Activated CD8-positive, alpha-beta T cell treated with anti-CD3 and anti-CD28 coated beads for 36 hours (primary cell): ENCODE results near the gene PDE4B. TPM values are rescaled to one million over a fixed set of nuclear protein-coding genes. Genes with fewer than 3 reads are reported as not detected.

ENCODE experiments used
- ATAC-seq: fragments of 200-7000 bp; cut with Tn5 transposase; one replicate; pipeline ENCODE4 v1.10.0; 2021; ENCODE audit warnings: mild to moderate bottlenecking, moderate library complexity
- CTCF ChIA-PET: fragments of 350-600 bp; sonication (Branson Sonifier 250); formaldehyde crosslinking; loops from one replicate; lab custom pipeline; 2021; ENCODE audit warnings: antibody characterized with exemption; lab: Charles Lee
- POLR2A ChIA-PET: fragments of 350-600 bp; sonication (Branson Sonifier 250); formaldehyde crosslinking; loops from one replicate; lab custom pipeline; 2021; ENCODE audit warnings: antibody characterized with exemption; lab: Charles Lee
- DNase-seq: peaks from one replicate; pipeline ENCODE4 v3.0.0-alpha.2; 2020
- H3K27ac Mint-ChIP-seq: one replicate; pipeline ENCODE4 v1.8.0; 2021; ENCODE audit warnings: mild to moderate bottlenecking, mixed read lengths
- H3K27me3 Mint-ChIP-seq: one replicate; pipeline ENCODE4 v1.8.0; 2021; ENCODE audit warnings: mixed read lengths
- H3K36me3 Mint-ChIP-seq: one replicate; pipeline ENCODE4 v1.8.0; 2021; ENCODE audit warnings: low read depth, mixed read lengths
- H3K4me1 Mint-ChIP-seq: one replicate; pipeline ENCODE4 v1.8.0; 2021; ENCODE audit warnings: low read depth, mixed read lengths
- H3K4me3 Mint-ChIP-seq: one replicate; pipeline ENCODE4 v1.8.0; 2021; ENCODE audit warnings: mild to moderate bottlenecking, moderate library complexity, mixed read lengths
- H3K9me3 Mint-ChIP-seq: one replicate; pipeline ENCODE4 v1.8.0; 2021; ENCODE audit warnings: mixed read lengths
- intact Hi-C: fragments of 100-400 bp; cut with micrococcal nuclease; formaldehyde crosslinking; loops from one replicate; pipeline ENCODE4 v1.10.0; 2022
- total RNA-seq, 2 experiments: library from RNA; stranded (reverse); gene quantifications; one replicate each; pipeline ENCODE4 v1.2.3, GENCODE V29; 2021
- TF ChIP-seq, protein P1 (sequence below): fragments of 200-600 bp; IDR thresholded peaks from one replicate; pipeline ENCODE4 v1.8.0; 2022; ENCODE audit warnings: antibody characterized with exemption, mild to moderate bottlenecking

PDE4B gene
- total RNA-seq, 2 experiments from 2014 or later, result 32.4 to 33.1 TPM

DNA sequence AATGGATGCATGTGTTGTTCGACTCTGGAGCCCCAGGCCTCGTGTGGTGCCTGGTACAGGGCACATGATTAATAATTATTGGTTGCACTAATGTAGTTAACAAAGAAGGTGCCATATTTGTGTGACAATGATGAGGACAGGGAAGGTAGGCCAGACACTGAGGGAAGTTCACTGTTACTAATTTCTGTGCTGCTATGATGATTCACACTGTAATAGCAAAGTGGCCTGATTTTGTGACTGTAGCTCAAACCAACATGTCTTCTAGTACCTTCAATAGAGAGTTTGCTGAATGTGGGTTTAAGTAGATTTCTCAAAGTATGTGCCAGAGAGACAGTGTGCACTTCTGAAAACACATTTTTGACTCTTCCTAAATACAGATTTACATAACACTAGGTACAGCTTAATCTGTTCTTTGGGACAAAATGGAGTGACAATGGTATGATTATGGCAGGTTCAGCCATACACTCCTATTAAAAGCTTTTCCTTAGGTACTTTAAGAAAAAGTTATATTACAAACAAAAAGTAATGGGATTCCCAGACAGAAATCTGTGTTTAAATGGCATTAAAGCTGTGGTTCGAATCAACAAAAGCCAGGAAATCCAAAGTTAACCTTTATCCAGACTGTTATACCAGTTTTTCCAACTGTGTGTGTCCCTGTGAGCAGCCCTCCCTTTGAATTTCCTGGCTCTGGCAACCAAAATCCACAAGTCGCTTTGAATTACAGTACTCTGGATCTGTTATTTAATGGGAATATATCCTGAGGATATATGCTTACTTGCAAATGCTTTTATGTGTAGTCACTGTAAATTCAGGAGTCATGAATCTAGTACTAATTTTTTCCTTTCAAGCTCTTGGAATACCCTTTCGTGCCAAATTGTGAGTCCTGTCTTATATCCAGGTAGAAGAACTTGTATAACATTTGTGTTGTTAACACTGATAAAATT lies 464.2 kb downstream of the PDE4B start:
- Mint-ChIP-seq H3K4me1 (peaks cover 66% of the 10 kb centered on the region), H3K27ac (peak overlapping the region; percentile 44), H3K9me3 (no peaks in the 10 kb centered on the region), H3K27me3 (no peaks in the 10 kb centered on the region), H3K4me3 (no peak overlapping the region), H3K36me3 (no peaks in the 10 kb centered on the region)
- ATAC-seq (peak; percentile 57), DNase-seq (no peak)
- intact Hi-C loops, result no loop called here
- TF ChIP-seq, protein P1, sequence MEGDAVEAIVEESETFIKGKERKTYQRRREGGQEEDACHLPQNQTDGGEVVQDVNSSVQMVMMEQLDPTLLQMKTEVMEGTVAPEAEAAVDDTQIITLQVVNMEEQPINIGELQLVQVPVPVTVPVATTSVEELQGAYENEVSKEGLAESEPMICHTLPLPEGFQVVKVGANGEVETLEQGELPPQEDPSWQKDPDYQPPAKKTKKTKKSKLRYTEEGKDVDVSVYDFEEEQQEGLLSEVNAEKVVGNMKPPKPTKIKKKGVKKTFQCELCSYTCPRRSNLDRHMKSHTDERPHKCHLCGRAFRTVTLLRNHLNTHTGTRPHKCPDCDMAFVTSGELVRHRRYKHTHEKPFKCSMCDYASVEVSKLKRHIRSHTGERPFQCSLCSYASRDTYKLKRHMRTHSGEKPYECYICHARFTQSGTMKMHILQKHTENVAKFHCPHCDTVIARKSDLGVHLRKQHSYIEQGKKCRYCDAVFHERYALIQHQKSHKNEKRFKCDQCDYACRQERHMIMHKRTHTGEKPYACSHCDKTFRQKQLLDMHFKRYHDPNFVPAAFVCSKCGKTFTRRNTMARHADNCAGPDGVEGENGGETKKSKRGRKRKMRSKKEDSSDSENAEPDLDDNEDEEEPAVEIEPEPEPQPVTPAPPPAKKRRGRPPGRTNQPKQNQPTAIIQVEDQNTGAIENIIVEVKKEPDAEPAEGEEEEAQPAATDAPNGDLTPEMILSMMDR, result no peak
- ChIA-PET POLR2A (interaction anchor here (0.8 to 3.1 kb wide), 9 partner anchors 9 to 189 kb away, joined by 3 to 16 read pairs (median 3); no protein-coding TSS in a partner anchor), CTCF (interaction anchor here (0.6 to 22.3 kb wide), 21 partner anchors 12 to 248 kb away, joined by 3 to 512 read pairs (median 4); no protein-coding TSS in a partner anchor)

DNA sequence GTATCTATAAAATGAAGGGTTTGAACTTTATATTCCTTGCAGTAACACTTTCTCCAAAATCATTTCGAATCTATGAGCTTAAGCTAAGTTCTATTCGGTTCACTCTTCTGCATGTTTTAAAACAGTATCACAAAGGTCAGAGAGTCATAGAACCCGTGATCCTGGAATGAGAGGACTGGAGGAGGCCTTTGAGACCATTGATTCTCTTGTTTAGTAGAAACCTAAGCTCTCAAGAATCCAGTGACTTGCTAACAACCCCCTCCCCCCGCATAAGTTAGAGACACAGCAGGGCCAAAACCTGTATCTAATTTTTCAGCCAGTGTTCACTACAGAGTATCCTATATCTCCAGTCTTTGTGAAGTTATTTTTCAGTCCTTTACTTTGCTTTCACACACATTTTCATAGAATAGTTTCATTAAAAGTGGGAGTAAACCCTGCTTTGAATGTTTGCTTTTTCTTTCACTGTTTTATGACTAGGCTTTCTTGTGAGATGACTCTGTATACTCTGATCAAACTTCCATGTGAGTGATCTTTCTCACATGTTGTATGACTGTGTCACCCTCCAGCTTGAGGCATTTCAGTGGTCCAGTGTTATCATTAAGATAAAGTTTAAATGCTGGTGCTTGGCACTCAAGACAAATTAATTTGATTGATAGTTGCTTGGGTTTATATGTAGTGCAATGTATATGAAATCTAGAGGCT lies 465.9 kb downstream of the PDE4B start:
- CTCF ChIA-PET, result interaction anchor here (0.6 to 22.3 kb wide), 13 partner anchors 8 to 247 kb away, joined by 3 to 512 read pairs (median 6); no protein-coding TSS in a partner anchor
- intact Hi-C loops, result no loop called here
- TF ChIP-seq, protein P1, result no peak
- H3K4me1 Mint-ChIP-seq, result peaks cover 77% of the 10 kb centered on the region
- no peaks in the 10 kb centered on the region for H3K9me3 Mint-ChIP-seq
- H3K4me3 Mint-ChIP-seq, result no peak overlapping the region
- DNase-seq (no peak), ATAC-seq (peak; percentile 85)
- POLR2A ChIA-PET, result interaction anchor here (1.0 to 1.8 kb wide), 7 partner anchors 11 to 188 kb away, joined by 3 to 9 read pairs (median 4); no protein-coding TSS in a partner anchor
- H3K27ac Mint-ChIP-seq, result peak overlapping the region; percentile 4
- H3K27me3 Mint-ChIP-seq, result no peaks in the 10 kb centered on the region
- no peaks in the 10 kb centered on the region for H3K36me3 Mint-ChIP-seq

DNA sequence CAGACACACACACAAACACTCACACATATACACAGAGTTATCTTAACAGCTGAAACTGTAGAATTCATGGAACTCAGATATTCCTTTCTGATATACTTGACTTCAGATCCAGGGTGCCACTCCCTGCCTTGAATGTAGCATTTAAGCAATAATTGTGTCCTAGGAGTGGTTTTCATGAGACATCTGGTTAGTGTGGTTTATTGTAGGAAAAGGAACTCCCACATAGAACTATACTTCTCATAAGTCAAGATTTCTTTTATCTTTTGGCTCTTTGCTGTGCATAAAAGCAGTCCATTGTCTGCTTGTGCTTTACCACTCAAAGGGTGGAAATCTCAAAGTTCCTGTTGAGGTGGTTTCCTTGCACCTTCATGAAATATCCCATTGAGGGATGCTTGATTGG lies 468.7 kb downstream of the PDE4B start:
- ATAC-seq, result no peak
- H3K4me3 Mint-ChIP-seq, result no peak overlapping the region
- no peak for DNase-seq
- intact Hi-C loops, result no loop called here
- H3K4me1 Mint-ChIP-seq, result peaks cover 71% of the 10 kb centered on the region
- no peaks in the 10 kb centered on the region for H3K9me3 Mint-ChIP-seq
- H3K27ac Mint-ChIP-seq, result no peak overlapping the region
- TF ChIP-seq, protein P1, result no peak
- ChIA-PET POLR2A (interaction anchor here (1.0 to 2.3 kb wide), 2 partner anchors 14 to 89 kb away, joined by 3 to 10 read pairs; no protein-coding TSS in a partner anchor), CTCF (interaction anchor here (0.9 to 1.9 kb wide), 5 partner anchors 14 to 185 kb away, joined by 3 to 15 read pairs (median 6); no protein-coding TSS in a partner anchor)
- no peaks in the 10 kb centered on the region for H3K36me3 Mint-ChIP-seq
- H3K27me3 Mint-ChIP-seq, result no peaks in the 10 kb centered on the region

DNA sequence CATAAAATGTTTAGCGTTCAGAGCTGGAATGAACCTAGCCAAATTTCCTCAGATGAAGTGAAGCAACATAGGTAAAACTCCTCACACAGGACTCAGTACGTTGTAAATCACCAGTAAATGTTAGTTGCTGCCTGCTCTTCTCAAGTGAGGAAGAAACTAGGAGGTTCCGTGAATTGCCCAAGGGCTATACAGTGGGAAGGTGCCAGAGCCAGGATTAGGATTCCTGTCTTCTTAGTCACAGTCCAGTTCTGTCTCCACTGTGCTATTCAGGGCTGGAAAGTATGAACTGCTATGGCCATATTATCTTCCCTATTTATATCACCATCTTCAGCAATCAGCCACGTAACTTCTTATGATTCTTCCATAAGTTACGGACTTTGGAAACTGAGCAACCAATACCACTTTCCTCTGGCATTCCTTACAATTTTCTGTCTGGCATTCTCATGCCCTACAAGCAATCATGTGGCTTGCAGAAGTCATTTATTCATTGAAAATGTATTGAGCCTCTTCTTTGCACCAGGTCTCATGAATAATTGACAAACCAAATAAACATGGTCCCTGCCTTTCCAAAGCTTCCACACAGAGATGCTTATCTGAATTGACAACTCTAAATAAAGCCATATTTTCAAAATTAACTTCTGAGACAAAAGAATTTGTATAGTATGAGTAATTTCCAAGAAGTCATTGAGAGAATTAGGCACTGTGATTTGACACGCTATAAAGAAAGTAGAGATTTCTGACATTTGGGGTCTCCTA lies 469.7 kb downstream of the PDE4B start:
- no peak overlapping the region for H3K27ac Mint-ChIP-seq
- H3K9me3 Mint-ChIP-seq, result no peaks in the 10 kb centered on the region
- TF ChIP-seq, protein P1, result no peak
- ATAC-seq (no peak), DNase-seq (no peak)
- intact Hi-C loops, result no loop called here
- ChIA-PET POLR2A (interaction anchor here (1.2 to 2.3 kb wide), 2 partner anchors 13 to 40 kb away, joined by 3 to 10 read pairs; no protein-coding TSS in a partner anchor), CTCF (interaction anchor here (1.4 kb wide), 1 partner anchor 20 kb away, joined by 4 read pairs; no protein-coding TSS in a partner anchor)
- H3K4me3 Mint-ChIP-seq, result no peak overlapping the region
- no peaks in the 10 kb centered on the region for H3K36me3 Mint-ChIP-seq
- peaks cover 69% of the 10 kb centered on the region for H3K4me1 Mint-ChIP-seq
- no peaks in the 10 kb centered on the region for H3K27me3 Mint-ChIP-seq
